Measurements from ENCODE around the gene FATE1.

DNA sequence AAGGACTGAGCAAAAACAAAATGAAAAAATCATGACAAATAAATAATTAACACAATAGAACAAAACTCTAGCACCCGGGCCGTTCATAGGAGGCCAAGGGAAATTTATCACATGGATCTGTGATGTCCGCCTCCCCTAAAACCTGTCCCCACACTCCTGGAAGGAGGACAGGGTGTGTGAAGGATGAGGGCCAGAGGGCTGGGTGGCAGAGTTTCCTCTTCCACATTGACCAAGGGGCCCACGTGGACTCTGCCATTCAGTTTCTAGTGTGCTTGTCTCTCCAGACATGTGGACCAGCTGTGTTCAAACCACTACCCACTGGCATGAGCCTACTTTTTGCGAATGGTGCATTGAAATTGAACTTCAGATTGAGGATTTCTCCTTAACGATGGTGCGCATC lies 14.3 kb upstream of the FATE1 start:
- TF ChIP-seq, protein P1, sequence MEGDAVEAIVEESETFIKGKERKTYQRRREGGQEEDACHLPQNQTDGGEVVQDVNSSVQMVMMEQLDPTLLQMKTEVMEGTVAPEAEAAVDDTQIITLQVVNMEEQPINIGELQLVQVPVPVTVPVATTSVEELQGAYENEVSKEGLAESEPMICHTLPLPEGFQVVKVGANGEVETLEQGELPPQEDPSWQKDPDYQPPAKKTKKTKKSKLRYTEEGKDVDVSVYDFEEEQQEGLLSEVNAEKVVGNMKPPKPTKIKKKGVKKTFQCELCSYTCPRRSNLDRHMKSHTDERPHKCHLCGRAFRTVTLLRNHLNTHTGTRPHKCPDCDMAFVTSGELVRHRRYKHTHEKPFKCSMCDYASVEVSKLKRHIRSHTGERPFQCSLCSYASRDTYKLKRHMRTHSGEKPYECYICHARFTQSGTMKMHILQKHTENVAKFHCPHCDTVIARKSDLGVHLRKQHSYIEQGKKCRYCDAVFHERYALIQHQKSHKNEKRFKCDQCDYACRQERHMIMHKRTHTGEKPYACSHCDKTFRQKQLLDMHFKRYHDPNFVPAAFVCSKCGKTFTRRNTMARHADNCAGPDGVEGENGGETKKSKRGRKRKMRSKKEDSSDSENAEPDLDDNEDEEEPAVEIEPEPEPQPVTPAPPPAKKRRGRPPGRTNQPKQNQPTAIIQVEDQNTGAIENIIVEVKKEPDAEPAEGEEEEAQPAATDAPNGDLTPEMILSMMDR (IDR thresholded peaks at IDR 0.05), result no peak
- no peak for TF ChIP-seq POLR2A (IDR thresholded peaks at IDR 0.05)
- TF ChIP-seq EP300 (IDR thresholded peaks at IDR 0.05), result no peak

All from upper lobe of left lung (tissue), 4 donors.